Stimulated activated CD8-positive, alpha-beta memory T cell treated with anti-CD3 and anti-CD28 coated beads, Interleukin-4, amount 100 ng/mL, for 4 hours (primary cell): ENCODE results near the gene EEF1G.
"Not testable (repeated sequence)": the region's sequence is repeated elsewhere in the genome, so short reads cannot be mapped to it uniquely, and the experiment has no call there.

Experiments
- DNase-seq, 2 donors: peaks; one replicate each; pipeline ENCODE4 v3.0.0-alpha.2; 2020; ENCODE audit warnings: low read depth in 2 of 2, low spot score in 1 of 2

EEF1G gene, protein sequence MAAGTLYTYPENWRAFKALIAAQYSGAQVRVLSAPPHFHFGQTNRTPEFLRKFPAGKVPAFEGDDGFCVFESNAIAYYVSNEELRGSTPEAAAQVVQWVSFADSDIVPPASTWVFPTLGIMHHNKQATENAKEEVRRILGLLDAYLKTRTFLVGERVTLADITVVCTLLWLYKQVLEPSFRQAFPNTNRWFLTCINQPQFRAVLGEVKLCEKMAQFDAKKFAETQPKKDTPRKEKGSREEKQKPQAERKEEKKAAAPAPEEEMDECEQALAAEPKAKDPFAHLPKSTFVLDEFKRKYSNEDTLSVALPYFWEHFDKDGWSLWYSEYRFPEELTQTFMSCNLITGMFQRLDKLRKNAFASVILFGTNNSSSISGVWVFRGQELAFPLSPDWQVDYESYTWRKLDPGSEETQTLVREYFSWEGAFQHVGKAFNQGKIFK

DNA sequence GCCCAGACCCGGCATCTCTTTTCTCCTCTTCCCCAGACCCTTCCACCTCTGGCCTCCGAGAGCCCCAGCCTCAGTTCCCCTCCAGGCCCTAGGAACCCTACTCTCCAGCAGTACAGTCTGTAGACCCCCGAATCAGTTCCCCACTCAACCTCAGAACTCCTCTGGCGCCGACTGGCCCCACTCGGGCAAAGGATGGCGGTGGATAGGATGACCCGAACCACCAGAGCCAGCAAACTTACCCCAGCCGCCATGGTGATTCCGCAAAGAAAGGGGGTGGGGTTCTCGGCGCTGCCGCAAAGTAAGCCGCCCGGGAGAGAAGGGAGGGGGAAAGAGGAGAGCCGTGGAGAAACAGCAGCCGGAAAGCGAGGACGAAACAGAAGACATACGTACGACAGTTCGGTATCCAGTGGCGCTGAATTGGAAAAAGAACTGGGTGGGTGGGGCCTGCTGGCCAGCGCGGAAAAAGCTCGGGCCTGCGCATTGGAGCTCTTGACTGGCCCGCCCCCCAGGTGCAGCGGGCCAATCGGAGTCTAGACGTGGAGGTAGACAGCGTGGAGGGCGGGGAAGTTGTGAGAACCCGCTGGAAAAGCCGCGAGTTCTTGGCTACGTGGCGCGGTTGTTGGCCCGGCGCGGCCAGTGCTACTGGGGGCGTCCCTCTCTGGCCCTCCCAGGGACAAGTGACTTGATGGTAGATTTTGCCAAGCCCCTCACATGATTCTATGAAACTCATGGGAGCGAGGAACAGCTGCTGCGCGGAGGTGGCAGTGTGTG is at the start of gene EEF1G:
TSS of gene EEF1G (minus strand) at position 300 of the 771 bp plus-strand sequence. CDS start at position 251, 49 bp downstream.
- peak; percentile 94 to 97 for DNase-seq

- DNase-seq = no peak
These were observed 48.9 kb upstream of the EEF1G start for GRCh38 chr11:62622476-62623089.

DNA sequence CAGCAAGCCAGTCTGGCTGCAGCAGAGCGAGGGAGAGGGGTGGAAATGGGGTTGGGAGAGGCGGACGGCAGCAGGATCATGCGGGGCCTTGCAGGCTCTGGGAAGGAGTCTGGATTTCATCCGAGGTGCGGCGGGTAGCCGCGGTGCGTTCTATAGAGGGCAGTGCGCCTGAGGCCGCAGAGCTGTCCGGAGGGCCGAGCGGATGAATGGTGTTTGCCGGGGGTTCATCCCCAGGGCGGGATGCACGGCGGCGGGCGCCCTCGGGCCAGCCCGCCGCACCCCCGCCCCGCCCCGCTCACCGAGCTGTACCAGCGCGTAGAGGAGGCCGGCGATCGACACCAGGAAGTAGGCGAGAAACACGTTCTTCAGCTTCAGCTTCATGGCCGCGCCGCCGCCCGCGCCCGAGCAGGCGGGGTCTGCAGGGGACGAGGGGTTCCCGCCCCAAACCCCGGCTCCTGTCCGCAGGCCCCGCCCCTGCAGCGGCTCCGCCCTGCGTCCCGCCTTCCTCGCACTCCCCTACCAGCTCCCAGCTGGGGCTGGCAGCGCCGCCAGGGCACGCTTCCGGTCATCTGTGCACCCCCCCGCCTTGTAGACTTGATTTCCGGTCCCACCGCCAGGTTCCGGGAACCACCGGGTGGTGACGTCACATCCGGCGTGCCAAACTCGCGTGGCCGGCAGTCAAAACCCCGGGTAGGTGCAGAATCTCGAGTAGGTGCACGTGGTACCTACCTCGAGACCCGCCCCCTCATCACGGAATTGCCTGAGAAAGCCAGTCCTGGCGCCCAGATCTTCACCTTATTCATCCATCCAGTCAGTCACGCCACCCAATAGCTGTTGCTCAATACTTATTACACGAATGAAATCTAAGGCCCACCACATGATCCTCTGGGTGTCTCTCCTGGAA is 48.1 kb upstream of the EEF1G start, which contains the start of gene B3GAT3:
TSS of gene B3GAT3 (minus strand) at position 420 of the 904 bp plus-strand sequence. CDS start at position 381, 39 bp downstream.
- DNase-seq = peak; percentile 94 to 98

DNA sequence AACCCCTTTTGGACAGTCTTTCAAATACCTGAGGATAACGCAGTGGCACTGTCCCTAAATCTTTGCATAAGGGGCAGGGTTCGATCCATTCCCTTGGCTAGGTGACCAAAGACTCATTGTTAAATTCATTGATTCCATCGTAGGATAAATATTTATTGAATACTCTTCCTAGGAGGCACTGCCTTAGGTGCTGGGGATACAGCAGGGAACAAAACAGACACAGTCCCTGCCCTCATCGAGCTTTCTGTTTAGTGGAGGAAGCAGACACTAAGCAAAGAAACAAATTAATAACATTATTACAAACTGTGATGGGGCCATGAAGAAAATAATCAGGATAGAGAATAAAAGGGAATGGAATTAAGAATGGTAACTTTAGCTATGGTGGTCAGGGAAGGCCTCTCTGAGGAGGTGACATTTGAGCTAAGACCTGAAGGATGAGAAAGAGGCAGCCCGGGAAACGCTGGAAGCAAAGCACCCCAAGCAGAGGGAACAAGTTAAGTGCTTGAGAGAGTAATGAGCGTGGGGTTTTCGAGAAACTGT is 47.4 kb upstream of the EEF1G start:
- DNase-seq = no peak

DNA sequence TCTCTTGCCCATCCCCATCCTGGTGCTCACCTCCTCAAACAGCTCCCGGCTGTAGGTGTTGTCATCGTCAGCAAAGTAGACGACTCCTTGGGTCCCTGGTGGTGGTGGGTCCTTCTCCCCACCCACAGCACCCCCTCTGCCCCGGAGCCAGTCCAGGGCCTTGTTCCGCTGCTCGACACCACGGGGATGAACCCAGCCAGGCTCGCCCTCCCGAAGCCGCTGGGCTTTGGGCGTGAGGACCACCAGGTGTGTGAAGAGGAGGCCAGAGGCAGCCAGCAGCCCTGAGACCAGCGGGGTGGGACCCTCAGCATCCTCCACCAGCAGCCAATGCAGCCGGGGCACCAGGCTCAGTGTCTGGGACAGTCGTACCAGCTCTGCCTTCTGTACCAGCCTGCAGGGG is 43.3 kb upstream of the EEF1G start:
- DNase-seq = not testable (repeated sequence)

GRCh38 chr11:62615521-62615920 is 41.8 kb upstream of the EEF1G start:
- no peak for DNase-seq

DNA sequence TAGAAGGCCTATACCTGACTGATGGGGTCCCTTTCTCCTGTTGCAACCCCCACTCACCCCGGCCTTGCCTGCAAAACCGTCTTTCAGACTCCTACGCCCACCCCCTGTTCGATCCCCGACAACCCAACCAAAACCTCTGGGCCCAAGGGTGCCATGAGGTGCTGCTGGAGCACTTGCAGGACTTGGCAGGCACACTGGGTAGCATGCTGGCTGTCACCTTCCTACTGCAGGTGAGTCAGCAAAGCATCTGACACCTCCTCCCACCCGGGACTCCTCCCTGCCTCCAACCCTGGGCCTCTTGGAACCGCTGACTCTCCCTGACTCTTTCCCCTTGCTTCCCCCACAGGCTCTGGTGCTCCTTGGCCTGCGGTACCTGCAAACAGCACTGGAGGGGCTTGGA is 40.6 kb upstream of the EEF1G start:
- DNase-seq = peak in 1 of 2 donors; percentile 23

GRCh38 chr11:62613291-62613778 is 39.6 kb upstream of the EEF1G start:
- DNase-seq = no peak

DNA sequence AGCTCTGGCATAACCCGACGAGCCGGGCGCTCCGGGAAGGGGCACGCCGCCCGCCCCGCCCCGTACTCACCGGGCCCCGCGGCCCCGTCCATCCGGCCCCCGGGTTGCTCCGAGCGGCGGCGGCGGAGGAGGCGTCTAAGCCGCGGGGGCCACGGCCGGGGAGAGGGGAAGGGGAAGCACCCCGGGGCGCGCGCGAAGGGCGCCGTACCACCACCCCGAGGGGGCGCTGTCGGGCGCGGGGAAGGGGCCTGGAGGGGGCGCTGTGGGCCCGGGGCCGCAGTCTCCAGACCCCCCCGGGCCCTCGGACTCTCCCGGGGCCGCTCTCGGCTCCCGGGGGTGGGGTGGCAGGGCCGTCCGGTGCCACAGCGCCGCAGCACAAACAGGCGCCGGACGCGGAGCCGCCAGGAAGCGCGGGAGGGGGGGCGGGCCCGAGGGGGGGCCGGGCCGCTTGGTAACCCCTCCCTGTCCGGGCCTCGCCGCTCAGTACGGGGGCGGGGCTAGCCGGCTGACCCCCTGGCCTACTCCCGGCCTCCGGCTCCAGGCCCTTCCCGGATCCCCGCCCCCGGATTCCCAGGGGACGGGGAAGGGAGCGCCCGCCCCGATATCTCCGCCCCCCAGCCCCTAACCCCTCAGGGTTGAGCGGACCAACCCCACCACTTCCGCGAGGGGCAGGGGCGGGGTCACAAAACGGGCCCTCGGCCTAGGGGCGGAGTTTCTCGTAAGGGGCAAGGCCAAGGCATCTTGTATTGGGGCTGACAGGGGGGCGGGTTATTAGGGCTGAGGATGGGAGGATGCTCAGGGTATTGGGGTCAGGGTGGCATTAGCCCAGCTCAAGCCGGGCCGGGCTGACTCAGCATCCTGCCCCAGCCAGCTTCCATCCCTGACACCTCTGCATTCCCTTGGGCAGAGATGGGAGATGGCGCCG is 38.9 kb upstream of the EEF1G start, which contains the start of the genes EML3 and ROM1:
TSS of gene EML3 (minus strand) at position 410 of the 925 bp plus-strand sequence. CDS start at position 92, 318 bp downstream.
TSS of gene ROM1 (plus strand) at position 892 of the 925 bp plus-strand sequence. CDS start at position 917, 25 bp downstream.
- DNase-seq = peak; percentile 72 to 84

- DNase-seq = peak in 1 of 2 donors; percentile 16
These were observed 38.1 kb upstream of the EEF1G start for GRCh38 chr11:62611705-62612365.

DNA sequence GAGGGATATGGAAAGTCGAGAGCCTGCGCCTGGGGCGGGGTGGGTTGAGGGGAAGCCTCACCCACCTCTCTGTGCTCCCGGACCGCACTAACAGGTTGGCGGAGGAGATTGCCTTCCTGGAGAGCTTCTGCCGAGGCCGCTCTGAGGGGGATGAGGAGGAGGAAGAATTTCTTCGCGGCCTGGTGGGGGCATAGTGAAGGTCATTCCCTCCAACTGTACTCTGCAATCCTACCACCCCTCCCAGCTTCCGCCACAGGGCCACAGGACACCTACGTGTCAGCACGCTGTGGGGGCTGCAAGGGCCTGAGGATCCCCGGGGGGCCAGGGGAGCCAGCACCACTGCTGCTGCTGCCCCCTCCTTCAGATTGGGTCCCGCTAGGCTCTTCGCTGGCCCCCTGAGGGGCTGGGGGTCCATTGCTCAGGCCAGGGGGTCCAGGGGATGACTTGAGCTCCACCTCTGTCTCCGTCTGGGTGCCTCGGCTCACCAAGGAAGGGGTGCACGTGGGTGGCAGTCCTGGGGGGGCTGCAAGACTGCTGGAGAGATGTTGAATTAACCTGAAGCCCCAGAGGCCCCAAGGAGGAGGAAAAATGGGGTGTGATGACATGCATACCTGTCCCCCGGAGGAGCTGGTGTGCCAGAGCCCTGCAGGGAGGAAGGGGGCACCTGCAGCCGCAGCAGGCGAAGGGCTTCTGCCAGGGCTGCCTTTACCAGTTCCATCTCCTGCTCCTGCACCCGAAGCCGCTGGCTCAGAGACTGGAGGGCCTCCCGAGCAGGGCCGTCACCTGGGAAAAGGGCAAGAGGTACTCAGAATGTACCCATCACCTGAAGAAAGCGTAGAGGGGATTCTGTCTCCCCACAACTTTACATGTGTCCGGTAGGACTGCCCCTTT is 37.4 kb upstream of the EEF1G start:
- no peak for DNase-seq

GRCh38 chr11:62610403-62610802 is 36.7 kb upstream of the EEF1G start:
- DNase-seq = no peak

DNA sequence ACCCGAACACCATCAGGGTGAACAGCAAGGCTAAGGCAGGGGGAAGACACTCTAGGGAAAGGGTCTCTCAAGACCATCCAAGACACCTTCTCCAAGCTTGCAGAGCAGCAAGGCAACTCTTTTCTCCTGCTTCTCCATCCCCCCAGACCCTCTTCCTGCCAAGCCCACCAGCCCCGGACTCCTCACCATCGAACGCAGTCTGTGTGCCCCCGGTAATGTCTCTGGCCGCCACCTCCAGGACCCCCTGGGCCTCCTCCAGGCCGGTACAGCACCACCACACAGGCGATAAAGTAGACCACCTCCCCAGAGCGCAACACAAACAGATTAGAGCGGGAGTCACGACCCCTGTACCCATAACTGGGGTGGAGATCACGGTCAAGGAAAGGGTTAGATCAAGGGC is 35.1 kb upstream of the EEF1G start:
- no peak for DNase-seq

DNA sequence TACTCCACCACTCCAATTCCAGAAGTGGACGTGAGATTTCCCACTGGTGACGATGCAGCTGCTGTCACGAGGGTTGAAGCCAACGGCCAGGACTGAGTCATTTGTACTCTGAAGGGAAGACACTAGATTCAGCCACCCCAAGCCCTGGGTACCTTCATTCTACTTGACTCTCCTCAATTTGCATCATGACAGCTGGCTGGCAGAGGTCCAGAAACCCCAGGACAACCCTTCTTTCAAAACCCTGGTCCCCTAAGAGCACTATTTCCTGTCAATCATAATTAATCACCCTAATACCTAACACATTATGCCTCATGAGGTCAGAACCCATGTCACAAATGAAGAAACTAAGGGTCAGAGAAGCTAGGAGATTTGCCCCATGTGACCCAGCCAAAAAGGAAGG is 34.0 kb upstream of the EEF1G start:
- DNase-seq = no peak

- no peak for DNase-seq
These were observed 32.2 kb upstream of the EEF1G start for GRCh38 chr11:62605902-62606301.

GRCh38 chr11:62605467-62605866 is 31.8 kb upstream of the EEF1G start:
- DNase-seq = no peak

- no peak for DNase-seq
These were observed 30.9 kb upstream of the EEF1G start for GRCh38 chr11:62604460-62605120.
